HG02973 (cell line): Measurements from ENCODE around the gene METTL6.
"Not testable (repeated sequence)": the region's sequence is repeated elsewhere in the genome, so short reads cannot be mapped to it uniquely, and the experiment has no call there.

Experiments
- ATAC-seq: cut with Tn5 transposase; IDR thresholded peaks from one replicate; pipeline ENCODE4 v1.9.1; 2021; ENCODE audit warnings: moderate library complexity; ENCODE audit not compliant: unreplicated experiment

The METTL6 gene

DNA sequence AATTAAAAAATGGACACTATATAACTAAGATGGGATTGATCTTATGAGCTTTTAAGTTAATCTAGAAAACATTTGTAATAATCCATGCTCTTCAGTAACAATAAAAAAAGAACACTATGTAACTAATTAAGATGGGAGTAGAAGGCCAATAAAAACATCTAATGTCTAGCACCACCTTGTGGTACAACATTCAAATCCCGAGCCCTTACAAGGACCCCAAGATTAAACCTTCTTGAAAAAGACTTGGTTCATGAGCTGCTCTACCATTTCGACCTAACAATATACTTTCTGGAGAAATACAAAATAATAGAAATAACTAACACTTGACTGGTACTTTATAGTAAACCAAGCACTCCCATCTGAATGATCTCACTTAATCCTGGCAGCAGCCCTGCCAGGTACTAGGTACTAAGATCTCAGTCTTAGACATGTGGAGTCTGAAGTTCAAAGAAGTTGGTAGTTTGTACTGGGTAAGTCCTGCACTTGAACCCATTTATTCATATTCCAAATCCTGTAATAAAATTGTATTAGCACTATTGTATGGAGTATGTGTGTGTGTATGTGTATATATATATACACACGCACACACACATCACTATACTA lies 21.8 kb downstream of the METTL6 start:
- no peak for ATAC-seq

DNA sequence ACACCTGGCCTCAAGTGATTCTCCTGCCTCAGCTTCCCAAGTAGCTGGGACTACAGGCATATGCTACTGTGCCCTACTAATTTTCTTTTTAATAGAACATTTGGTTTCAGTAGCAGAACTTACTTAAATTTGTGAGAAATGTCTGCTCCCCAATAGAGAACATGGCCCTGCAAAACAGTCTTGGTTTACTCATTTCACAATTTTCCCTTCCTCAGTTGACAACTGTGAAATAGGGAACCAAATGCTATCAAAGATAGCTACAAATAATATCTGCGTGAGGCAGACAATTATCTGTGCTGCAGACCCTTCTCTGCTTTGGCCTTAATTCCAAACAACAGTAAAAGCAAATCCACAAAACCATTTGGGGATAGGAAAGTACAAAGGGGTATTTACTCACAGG lies 22.6 kb downstream of the METTL6 start:
- no peak for ATAC-seq

DNA sequence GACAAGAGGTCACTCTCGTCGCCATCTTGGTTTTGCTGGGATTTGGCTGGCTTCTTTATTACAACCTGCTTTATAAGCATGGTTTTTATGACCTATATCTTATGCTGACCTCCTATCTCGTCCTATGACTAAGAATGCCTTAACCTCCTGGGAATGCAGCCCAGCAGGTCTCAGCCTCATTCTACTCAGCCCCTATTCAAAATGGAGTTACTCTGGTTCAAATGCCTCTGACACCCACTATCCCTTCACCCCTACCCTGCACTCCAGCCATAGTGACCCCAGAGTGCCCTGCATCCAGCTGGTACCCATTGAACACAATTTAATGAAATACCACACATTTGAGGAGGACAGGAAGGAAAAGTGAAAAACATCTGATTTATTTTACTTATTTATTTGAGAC lies 23.4 kb downstream of the METTL6 start:
- no peak for ATAC-seq

DNA sequence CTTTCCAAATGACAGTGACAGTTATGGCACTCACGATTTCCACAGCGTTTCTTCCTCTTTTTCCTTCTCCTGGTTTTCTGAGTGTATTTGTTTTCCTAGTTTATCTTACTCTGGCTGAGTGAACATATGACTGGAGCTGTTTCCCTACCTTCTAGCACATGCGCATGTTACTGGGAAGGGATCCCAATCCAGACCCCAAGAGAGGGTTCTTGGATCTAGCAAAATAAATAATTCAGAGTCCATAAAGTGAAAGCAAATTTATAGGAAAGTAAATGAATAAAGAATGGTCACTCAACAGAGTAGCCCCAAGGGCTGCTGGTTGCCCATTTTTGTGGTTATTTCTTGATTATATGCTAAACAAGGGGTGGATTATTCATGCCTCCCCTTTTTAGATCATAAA lies 23.8 kb downstream of the METTL6 start:
- no peak for ATAC-seq

DNA sequence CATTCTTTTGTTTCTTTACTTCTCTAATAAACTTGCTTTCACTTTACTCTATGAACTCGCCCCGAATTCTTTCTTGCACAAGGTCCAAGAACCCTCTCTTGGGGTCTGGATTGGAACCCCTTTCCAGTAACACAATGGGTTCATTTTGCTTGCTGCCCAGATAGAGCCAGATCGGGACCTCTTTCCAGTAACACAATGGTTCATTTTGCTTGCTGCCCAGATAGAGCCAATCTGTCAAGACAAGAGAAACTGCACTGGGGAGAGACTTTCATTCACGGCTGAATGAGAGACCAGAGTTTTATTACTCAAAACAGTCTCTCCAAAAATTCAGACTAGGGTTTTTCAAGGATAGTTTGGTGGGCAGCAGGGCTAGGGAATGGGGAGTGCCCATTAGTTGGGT lies 25.4 kb downstream of the METTL6 start:
- no peak for ATAC-seq

DNA sequence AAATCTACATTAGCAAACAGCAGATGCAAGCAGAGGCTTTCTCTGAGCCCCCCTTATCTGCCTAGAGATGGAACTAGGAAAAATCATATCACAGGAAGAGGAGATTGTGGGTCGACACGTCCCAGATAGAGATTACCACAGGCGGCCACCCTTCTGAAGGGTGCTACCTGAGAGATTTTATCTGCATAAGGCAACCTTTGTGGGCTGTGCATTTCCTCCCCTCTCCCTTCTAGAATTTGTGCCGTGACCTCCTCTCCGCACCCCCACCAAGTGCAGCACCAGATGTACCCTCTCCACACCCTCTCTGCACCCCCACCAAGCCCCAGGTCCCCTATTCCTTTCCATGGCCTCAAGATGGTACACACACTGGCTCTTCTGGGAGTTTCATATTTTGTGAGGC lies 27.4 kb downstream of the METTL6 start:
- ATAC-seq, result no peak

DNA sequence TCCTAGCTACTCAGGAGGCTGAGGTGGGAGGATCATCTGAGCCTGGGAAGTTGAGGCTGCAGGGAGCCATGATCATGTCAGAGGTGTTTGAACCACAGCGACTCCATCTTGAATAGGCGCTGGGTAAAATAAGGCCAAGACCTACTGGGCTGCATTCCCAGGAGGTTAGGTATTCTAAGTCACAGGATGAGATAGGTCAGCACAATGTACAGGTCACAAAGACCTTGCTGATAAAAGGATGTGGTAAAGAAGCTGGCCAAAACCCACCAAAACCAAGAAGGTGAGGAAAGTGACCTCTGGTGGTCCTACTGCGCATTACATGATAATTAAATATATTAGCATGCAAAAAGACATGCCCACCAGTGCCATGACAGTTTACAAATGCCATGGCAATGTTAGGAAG lies 28.6 kb downstream of the METTL6 start:
- ATAC-seq, result not testable (repeated sequence)

DNA sequence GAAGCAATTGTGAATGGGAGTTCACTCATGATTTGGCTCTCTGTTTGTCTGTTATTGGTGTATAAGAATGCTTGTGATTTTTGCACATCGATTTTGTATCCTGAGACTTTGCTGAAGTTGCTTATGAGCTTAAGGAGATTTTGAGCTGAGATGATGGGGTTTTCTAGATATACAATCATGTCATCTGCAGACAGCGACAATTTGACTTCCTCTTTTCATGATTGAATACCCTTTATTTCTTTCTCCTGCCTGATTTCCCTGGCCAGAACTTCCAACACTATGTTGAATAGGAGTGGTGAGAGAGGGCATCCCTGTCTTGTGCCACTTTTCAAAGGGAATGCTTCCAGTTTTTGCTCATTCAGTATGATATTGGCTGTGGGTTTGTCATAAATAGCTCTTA lies 34.1 kb downstream of the METTL6 start:
- ATAC-seq, result not testable (repeated sequence)

DNA sequence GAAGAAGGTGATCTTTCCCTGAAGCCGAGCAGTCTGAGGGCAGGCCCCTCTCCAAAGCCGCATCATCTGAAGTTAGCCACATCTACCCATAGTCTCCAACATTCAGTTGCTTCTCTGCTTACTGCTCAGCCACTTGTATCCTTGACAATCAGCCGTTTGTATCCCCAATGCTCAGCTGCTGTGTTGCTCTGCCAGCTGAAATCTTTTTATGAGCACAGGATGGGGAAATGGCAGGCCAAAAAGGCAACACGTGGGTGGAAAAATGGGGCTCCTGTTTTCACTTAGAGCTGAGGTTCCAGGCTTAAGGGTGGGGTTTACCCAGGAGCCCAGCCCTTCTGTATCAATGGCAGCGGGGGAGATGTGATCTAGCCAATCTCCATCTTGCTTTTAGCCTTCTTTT lies 36.3 kb downstream of the METTL6 start:
- ATAC-seq, result no peak

GRCh38 chr3:15390460-15390859 lies 36.9 kb downstream of the METTL6 start:
- ATAC-seq, result no peak

DNA sequence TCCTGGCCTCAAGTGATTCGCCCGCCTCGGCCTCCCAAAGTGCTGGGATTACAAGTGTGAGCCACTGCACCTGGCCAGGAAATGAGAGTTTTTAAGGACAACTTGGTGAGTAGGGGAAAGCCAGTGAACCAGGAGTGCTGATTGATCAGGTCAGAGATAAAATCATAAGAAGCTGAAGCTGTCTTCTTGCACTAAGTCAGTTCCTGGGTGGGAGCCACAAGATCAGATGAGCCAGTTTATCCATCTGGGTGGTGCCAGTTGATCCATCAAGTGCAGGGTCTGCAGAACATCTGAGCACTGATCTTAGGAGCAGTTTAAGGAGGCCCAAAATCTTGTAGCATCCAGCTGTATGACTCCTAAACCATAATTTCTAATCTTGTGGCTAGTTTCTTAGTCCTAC lies 39.0 kb downstream of the METTL6 start:
- ATAC-seq, result not testable (repeated sequence)

- ATAC-seq, result no peak
These were observed 39.6 kb downstream of the METTL6 start for GRCh38 chr3:15387735-15388134.

- ATAC-seq, result no peak
These were observed 40.2 kb downstream of the METTL6 start for GRCh38 chr3:15387171-15387581.

GRCh38 chr3:15386654-15386955 lies 40.7 kb downstream of the METTL6 start:
- not testable (repeated sequence) for ATAC-seq

GRCh38 chr3:15385901-15386653 lies 41.3 kb downstream of the METTL6 start:
- ATAC-seq, result no peak

- ATAC-seq, result peak; percentile 7
These were observed 42.1 kb downstream of the METTL6 start for GRCh38 chr3:15385238-15385695.

GRCh38 chr3:15384510-15385237 lies 42.7 kb downstream of the METTL6 start:
- ATAC-seq, result peak; percentile 88

DNA sequence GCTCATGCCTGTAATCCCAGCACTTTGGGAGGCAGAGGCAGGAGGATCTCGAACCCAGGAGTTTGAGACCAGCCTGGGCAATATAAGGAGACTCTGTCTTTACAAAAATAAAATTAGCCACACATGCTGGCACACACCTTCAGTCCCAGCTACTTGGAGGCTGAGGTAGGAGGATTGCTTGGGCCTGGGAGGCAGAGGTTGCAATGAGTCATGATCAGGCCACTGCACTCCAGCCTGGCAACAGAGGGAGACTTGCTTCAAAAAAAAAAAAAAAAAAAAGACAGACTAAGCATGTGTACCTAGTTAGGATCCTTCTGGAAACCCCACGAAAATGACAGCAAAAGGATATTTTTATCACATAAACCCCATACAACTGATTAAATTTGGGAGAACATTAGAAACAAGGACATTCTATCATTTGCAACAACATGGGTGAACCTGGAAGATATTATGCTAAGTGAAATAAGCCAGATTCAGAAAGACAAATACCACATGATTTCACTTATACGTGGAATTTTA lies 44.9 kb downstream of the METTL6 start:
- no peak for ATAC-seq

DNA sequence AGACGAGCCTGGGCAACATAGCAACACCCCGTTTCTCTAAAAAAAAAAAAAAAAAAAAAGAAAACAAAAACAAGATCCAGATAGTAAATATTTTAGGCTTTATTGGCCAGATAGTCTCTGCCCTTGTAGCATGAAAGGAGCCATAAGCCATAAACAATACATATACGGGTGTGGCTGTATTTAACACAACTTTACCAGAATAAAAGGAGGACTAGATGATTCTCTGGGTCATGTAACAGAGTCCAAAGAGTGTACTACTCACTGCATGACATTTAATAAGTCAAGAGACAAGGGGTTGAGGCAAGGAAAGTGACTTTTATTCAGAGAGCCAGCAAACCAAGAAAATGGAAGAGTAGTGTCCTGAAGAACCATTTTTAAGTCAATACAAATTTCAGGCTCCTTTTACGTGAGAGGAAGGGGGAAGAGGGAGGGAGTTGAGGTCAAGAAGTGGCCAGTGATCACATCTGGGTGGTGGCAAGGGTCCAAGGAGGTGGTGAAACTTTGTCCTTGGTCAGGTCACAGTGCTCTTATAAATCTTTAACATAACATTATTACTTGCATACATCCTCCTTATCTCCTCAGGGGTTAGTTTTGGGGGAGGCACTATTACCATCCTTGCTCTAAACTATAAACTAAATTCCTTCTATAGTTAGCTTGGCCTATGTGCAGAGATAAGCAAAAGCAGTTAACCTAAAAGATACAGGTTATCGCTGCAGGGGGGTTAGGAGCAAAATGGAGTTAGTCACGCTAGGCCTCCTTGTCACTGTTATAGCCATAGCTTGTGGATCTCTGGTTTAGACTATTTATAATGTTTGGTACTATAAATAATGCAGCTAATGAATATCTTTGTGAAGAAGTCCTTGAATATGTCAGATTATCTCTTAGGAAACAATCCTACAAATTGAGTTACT lies 46.1 kb downstream of the METTL6 start:
- no peak for ATAC-seq

- peak; percentile 92 for ATAC-seq
These were observed 49.2 kb downstream of the METTL6 start for GRCh38 chr3:15377961-15378791.
